ENCODE measurements around the gene SMIM24. TPM values are rescaled to one million over a fixed set of nuclear protein-coding genes. Genes with fewer than 3 reads are reported as not detected.
"Not testable (repeated sequence)": the region's sequence is repeated elsewhere in the genome, so short reads cannot be mapped to it uniquely, and the experiment has no call there.

SMIM24 gene
- total RNA-seq (not detected), polyA plus RNA-seq (under 1 TPM in 1 of 2 donors, not detected in 1; 0.15 TPM)
- long read RNA-seq, donor 1: 0 reads
- long read RNA-seq, donor 2: 0 reads
- long read RNA-seq, donor 3: 0 reads

DNA sequence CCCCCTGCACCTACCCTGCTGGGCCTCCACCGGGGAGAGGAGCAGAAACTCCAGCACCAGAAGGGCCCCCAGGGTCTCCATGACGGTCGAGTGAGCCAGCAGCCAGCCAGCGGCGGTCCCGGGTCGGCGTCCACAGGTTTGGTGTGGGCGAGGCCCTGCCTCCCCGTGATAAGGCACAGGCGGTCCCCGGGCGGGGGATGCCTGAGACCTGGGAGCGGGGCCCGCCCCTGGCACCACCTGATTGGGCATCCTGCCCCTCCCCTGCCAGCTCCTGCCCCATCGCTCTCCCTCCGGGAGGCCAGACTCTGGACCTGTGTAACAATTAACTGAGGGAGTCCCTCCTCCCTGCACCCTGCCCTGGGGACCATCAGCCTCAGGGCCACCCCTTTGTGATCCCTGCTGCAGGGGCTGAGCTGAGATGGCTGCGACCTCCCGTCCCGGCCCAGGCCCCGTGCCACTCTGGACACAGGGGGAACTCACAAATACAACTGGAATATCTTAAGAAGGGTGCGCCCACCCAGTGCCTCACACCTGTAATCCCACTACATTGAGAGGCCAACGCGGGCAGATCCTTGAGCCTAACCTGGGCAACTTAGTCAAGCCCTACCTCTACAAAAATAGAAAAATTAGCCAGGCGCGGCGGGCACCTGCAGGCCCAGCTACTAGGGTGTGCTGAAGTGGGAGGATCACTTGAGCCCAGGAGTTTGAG, at the start of gene SMIM24:
TSS of gene SMIM24 (minus strand) at position 143 of the 709 bp plus-strand sequence. CDS start at position 81, 62 bp downstream.
- H3K9me3 ChIP-seq: no peaks in the 10 kb centered on the region
- peaks cover 14 to 53% (median 37%) of the 10 kb centered on the region in 9 donors for H3K27me3 ChIP-seq
- 25 to 44% (median 39%) methylated on average over 19 to 27 of the region's 27 CpGs for WGBS, 4 donors
- intact Hi-C loops (cut with DNase I): loop anchor here in 1 of 10 donors (5.0 kb wide), 1 partner anchor 173 kb away; no protein-coding TSS in a partner anchor
- ATAC-seq: no peak
- no peak for DNase-seq
- H3K36me3 ChIP-seq: no peaks in the 10 kb centered on the region
- no peak within 1 kb of the TSS for H3K4me3 ChIP-seq
- no peaks in the 10 kb centered on the region for H3K4me1 ChIP-seq
- TF ChIP-seq, protein P1, sequence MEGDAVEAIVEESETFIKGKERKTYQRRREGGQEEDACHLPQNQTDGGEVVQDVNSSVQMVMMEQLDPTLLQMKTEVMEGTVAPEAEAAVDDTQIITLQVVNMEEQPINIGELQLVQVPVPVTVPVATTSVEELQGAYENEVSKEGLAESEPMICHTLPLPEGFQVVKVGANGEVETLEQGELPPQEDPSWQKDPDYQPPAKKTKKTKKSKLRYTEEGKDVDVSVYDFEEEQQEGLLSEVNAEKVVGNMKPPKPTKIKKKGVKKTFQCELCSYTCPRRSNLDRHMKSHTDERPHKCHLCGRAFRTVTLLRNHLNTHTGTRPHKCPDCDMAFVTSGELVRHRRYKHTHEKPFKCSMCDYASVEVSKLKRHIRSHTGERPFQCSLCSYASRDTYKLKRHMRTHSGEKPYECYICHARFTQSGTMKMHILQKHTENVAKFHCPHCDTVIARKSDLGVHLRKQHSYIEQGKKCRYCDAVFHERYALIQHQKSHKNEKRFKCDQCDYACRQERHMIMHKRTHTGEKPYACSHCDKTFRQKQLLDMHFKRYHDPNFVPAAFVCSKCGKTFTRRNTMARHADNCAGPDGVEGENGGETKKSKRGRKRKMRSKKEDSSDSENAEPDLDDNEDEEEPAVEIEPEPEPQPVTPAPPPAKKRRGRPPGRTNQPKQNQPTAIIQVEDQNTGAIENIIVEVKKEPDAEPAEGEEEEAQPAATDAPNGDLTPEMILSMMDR (IDR thresholded peaks at IDR 0.05): no peak
- TF ChIP-seq POLR2A (IDR thresholded peaks at IDR 0.05): no peak
- H3K27ac ChIP-seq: no peak within 1 kb of the TSS

DNA sequence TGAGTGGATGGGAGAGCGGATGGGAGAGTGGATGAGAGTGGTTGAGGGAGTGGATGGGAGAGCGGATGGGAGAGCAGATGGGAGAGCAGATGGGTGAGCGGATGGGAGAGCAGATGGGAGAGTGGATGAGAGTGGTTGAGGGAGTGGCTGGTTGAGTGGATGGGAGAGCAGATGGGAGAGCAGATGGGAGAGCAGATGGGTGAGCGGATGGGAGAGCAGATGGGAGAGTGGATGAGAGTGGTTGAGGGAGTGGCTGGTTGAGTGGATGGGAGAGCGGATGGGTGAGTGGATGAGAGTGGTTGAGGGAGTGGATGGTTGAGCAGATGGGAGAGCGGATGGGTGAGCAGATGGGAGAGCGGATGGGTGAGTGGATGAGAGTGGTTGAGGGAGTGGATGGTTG, 49.0 kb upstream of the SMIM24 start:
- DNase-seq; intact Hi-C loops (cut with DNase I); ATAC-seq; H3K27me3 ChIP-seq; H3K9me3 ChIP-seq; H3K4me1 ChIP-seq; H3K27ac ChIP-seq; H3K4me3 ChIP-seq: not testable (repeated sequence)
- WGBS, 4 donors: 93 to 99% (median 97%) methylated on average over 7 of the region's 7 CpGs
- H3K36me3 ChIP-seq: peaks cover 0 to 76% (median 68%) of the 10 kb centered on the region in 9 donors

DNA sequence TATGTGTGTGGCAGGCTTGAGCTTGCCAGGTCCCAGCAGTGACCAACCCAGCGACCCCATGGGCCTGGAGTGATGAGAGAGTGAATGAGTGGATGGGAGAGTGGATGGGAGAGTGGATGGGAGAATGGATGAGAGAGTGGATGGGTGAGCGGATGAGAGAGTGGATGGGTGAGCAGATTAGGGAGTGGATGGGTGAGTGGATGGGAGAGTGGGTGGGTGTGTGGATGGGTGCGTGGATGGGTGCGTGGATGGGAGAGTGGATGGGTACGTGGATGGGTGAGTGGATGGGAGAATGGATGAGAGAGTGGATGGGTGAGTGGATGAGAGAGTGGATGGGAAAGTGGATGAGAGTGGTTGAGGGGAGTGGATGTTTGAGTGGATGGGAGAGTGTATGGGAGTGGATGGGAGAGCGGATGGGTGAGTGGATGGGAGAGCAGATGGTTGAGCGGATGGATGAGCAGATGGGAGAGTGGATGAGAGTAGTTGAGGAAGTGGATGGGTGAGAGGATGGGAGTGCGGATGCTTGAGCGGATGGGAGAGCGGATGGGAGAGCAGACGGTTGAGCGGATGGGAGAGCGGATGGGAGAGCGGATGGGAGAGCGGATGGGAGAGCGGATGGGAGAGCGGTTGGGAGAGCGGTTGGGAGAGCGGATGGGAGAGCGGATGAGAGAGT, 48.4 kb upstream of the SMIM24 start:
- H3K27me3 ChIP-seq: no peaks in the 10 kb centered on the region
- H3K36me3 ChIP-seq: peaks cover 0 to 77% (median 68%) of the 10 kb centered on the region in 9 donors
- no peak overlapping the region for H3K27ac ChIP-seq
- DNase-seq (no peak), ATAC-seq (no peak)
- WGBS, 4 donors: 90 to 99% (median 95%) methylated on average over 20 of the region's 20 CpGs
- no peaks in the 10 kb centered on the region for H3K4me1 ChIP-seq
- H3K4me3 ChIP-seq: no peak overlapping the region
- no peaks in the 10 kb centered on the region for H3K9me3 ChIP-seq
- TF ChIP-seq, protein P1 (IDR thresholded peaks at IDR 0.05): no peak
- no peak for TF ChIP-seq POLR2A (IDR thresholded peaks at IDR 0.05)
- intact Hi-C loops (cut with DNase I): no loop called here

DNA sequence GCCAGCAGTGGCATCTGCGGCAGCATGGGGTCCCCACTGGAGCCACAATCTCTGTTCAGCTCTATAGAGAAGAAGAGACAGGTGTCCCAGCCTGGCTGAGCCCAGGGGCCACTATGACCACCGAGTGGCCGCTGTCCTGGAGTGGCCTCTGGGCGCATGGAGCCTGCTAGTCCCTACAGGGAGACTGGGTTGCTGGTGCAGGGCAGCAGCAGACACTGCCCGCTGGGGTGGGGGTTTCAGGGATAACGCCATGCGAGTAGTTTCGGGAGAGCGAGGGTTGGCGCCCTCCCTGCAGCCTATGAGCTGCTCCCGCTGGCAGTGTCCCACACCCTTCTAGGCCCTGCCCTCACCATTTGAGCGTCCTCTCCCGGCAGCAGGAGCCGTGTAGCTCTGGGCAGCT, 47.8 kb upstream of the SMIM24 start:
- no peaks in the 10 kb centered on the region for H3K9me3 ChIP-seq
- DNase-seq (no peak), ATAC-seq (no peak)
- H3K27ac ChIP-seq: no peak overlapping the region
- H3K36me3 ChIP-seq: peaks cover 0 to 77% (median 68%) of the 10 kb centered on the region in 9 donors
- H3K27me3 ChIP-seq: no peaks in the 10 kb centered on the region
- H3K4me1 ChIP-seq: no peaks in the 10 kb centered on the region
- no peak overlapping the region for H3K4me3 ChIP-seq
- 91 to 97% (median 97%) methylated on average over 13 to 14 of the region's 14 CpGs for WGBS, 4 donors
- no peak for TF ChIP-seq POLR2A (IDR thresholded peaks at IDR 0.05)
- TF ChIP-seq, protein P1 (IDR thresholded peaks at IDR 0.05): no peak
- intact Hi-C loops (cut with DNase I): no loop called here

All from heart left ventricle (tissue), 16 donors.